ENCODE measurements around the gene LIN52. TPM values are rescaled to one million over a fixed set of nuclear protein-coding genes. Genes with fewer than 3 reads are reported as not detected.
A peak's percentile ranks its signal among the peaks of the same experiment; 100 is the strongest.

LIN52 gene
- total and polyA plus RNA-seq, 2 of the 13 experiments (the other 11 are each of a cell fraction or from before 2014, with no cell fraction given) = 11.4 to 23.3 TPM

DNA sequence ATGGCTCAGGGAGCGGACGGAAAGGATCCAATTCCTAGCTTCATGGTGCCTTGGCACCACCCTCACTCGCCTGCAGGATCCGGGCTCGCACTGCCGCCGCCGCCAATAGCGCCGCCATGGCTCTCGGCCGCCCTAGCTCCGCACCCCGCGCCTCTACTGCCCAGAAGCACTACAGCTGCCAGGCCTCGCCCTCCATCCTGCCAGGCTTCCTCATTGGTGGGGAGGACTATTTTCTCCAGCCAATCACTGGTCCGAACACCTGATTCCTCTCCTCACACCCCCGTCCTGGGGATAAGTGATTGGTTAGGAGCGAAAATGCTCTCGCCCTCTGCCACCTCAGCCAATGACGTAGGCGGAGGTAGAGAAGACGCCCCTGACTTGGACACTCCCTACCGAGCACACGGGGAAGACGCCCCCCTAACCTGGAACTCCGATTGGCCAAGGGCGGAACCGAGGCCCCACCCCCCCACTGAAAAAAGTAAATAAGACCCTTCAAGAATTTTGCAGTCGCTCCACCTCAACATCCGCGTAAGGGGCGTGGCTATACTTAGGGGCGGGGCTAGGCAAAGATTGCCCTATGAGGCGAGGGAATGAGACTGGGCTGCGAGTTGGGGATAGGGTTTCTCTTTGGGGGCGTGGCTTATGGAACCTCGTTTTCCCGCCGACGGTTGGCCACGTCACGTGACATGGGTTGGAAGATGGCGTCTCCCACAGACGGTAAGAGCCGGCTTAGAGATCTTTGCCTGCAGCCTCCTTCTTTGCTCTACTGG, at the start of gene LIN52, which contains the start of gene ALDH6A1 (continued):
- TF ChIP-seq SCMH1 (CRISPR knock-in tag; IDR thresholded peaks at IDR 0.05; ENCODE audit: borderline replicate concordance) = no peak
- TF ChIP-seq HINFP (CRISPR knock-in tag; IDR thresholded peaks at IDR 0.05; ENCODE audit: low read depth) = peak; percentile 53; the same call in 1 of the 2 replicates
- TF ChIP-seq HOXD1 (CRISPR knock-in tag; IDR thresholded peaks at IDR 0.05) = no peak; the same call in 1 of the 2 replicates
- peak; percentile 63 for TF ChIP-seq FOXA3 (CRISPR knock-in tag; IDR thresholded peaks at IDR 0.05)
- TF ChIP-seq ZKSCAN8 (CRISPR knock-in tag; IDR thresholded peaks at IDR 0.05; ENCODE audit: borderline replicate concordance) = no peak
- no peak for TF ChIP-seq RFX3 (CRISPR knock-in tag; IDR thresholded peaks at IDR 0.05)
- TF ChIP-seq, protein P1, sequence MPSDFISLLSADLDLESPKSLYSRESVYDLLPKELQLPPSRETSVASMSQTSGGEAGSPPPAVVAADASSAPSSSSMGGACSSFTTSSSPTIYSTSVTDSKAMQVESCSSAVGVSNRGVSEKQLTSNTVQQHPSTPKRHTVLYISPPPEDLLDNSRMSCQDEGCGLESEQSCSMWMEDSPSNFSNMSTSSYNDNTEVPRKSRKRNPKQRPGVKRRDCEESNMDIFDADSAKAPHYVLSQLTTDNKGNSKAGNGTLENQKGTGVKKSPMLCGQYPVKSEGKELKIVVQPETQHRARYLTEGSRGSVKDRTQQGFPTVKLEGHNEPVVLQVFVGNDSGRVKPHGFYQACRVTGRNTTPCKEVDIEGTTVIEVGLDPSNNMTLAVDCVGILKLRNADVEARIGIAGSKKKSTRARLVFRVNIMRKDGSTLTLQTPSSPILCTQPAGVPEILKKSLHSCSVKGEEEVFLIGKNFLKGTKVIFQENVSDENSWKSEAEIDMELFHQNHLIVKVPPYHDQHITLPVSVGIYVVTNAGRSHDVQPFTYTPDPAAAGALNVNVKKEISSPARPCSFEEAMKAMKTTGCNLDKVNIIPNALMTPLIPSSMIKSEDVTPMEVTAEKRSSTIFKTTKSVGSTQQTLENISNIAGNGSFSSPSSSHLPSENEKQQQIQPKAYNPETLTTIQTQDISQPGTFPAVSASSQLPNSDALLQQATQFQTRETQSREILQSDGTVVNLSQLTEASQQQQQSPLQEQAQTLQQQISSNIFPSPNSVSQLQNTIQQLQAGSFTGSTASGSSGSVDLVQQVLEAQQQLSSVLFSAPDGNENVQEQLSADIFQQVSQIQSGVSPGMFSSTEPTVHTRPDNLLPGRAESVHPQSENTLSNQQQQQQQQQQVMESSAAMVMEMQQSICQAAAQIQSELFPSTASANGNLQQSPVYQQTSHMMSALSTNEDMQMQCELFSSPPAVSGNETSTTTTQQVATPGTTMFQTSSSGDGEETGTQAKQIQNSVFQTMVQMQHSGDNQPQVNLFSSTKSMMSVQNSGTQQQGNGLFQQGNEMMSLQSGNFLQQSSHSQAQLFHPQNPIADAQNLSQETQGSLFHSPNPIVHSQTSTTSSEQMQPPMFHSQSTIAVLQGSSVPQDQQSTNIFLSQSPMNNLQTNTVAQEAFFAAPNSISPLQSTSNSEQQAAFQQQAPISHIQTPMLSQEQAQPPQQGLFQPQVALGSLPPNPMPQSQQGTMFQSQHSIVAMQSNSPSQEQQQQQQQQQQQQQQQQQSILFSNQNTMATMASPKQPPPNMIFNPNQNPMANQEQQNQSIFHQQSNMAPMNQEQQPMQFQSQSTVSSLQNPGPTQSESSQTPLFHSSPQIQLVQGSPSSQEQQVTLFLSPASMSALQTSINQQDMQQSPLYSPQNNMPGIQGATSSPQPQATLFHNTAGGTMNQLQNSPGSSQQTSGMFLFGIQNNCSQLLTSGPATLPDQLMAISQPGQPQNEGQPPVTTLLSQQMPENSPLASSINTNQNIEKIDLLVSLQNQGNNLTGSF (CRISPR knock-in tag; IDR thresholded peaks at IDR 0.05) = no peak
- no peak for TF ChIP-seq SAFB2 (CRISPR knock-in tag; IDR thresholded peaks at IDR 0.05; ENCODE audit: borderline replicate concordance, low read depth)
- TF ChIP-seq ZEB1 (IDR thresholded peaks at IDR 0.05; ENCODE audit: insufficient replicate concordance, low read depth) = no peak
- TF ChIP-seq TCF7L2 (IDR thresholded peaks at IDR 0.05; ENCODE audit: low read depth, low read length) = no peak
- TF ChIP-seq POLR2AphosphoS5 (IDR thresholded peaks at IDR 0.05; ENCODE audit: low read depth, low read length) = peak; percentile 73
- TF ChIP-seq ATF1 (CRISPR knock-in tag; IDR thresholded peaks at IDR 0.05) = peak; percentile 86
- no peak for TF ChIP-seq ZNF660 (CRISPR knock-in tag; IDR thresholded peaks at IDR 0.05; ENCODE audit: borderline replicate concordance, low read depth)
- TF ChIP-seq MEIS2 (CRISPR knock-in tag; IDR thresholded peaks at IDR 0.05) = 0 out of 2 replicates have a peak, but pooled peaks have one; percentile 12
- TF ChIP-seq CBX5 (CRISPR knock-in tag; IDR thresholded peaks at IDR 0.05; ENCODE audit: borderline replicate concordance) = no peak
- TF ChIP-seq, protein P2, sequence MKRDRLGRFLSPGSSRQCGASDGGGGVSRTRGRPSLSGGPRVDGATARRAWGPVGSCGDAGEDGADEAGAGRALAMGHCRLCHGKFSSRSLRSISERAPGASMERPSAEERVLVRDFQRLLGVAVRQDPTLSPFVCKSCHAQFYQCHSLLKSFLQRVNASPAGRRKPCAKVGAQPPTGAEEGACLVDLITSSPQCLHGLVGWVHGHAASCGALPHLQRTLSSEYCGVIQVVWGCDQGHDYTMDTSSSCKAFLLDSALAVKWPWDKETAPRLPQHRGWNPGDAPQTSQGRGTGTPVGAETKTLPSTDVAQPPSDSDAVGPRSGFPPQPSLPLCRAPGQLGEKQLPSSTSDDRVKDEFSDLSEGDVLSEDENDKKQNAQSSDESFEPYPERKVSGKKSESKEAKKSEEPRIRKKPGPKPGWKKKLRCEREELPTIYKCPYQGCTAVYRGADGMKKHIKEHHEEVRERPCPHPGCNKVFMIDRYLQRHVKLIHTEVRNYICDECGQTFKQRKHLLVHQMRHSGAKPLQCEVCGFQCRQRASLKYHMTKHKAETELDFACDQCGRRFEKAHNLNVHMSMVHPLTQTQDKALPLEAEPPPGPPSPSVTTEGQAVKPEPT (CRISPR knock-in tag; IDR thresholded peaks at IDR 0.05; ENCODE audit: low read depth) = no peak
- no peak for TF ChIP-seq DNMT3B (CRISPR knock-in tag; conservative IDR thresholded peaks at IDR 0.05)
- TF ChIP-seq XRCC5 (optimal IDR thresholded peaks at IDR 0.05; ENCODE audit: low read length) = peak; percentile 16
- TF ChIP-seq MATR3 (CRISPR knock-in tag; IDR thresholded peaks at IDR 0.05) = no peak
- no peak for TF ChIP-seq ADNP (CRISPR knock-in tag; IDR thresholded peaks at IDR 0.05)
- TF ChIP-seq ZZZ3 (CRISPR knock-in tag; IDR thresholded peaks at IDR 0.05; ENCODE audit: borderline replicate concordance) = no peak
- 0 out of 2 replicates have a peak, but pooled peaks have one; percentile 23 for TF ChIP-seq AHR (CRISPR knock-in tag; IDR thresholded peaks at IDR 0.05)
- peak; percentile 51 for TF ChIP-seq RBM39 (IDR thresholded peaks at IDR 0.05; ENCODE audit: low read depth, low read length, poor library complexity, severe bottlenecking)

All from HepG2 (cell line).